Hindlimb muscle (tissue), 1 donor: Measurements from ENCODE around the gene IL1RN. TPM values are rescaled to one million over a fixed set of nuclear protein-coding genes. Genes with fewer than 3 reads are reported as not detected.
"Not testable (repeated sequence)": the region's sequence is repeated elsewhere in the genome, so short reads cannot be mapped to it uniquely, and the experiment has no call there.

Experiments
- DNase-seq: peaks from one replicate; pipeline ENCODE4 v3.0.0-alpha.2; 2013
- polyA plus RNA-seq: library from polyadenylated mRNA; unstranded; fragments of 120-200 nt; gene quantifications from one replicate; pipeline ENCODE4 v1.2.1, GENCODE V29; 2013; ENCODE audit not compliant: insufficient read length

IL1RN gene, protein sequence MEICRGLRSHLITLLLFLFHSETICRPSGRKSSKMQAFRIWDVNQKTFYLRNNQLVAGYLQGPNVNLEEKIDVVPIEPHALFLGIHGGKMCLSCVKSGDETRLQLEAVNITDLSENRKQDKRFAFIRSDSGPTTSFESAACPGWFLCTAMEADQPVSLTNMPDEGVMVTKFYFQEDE
- 1.9 TPM for polyA plus RNA-seq

- DNase-seq = no peak
Observed at GRCh38 chr2:113126845-113127645, at the start of gene IL1RN. Gene IL1RN, plus strand, starts transcription at chr2:113127598. Its CDS starts 27 bp downstream, at chr2:113127625.

GRCh38 chr2:113077921-113078320 is 49.5 kb upstream of the IL1RN start:
- no peak for DNase-seq

GRCh38 chr2:113078350-113078839 is 49.0 kb upstream of the IL1RN start:
- DNase-seq = no peak

DNA sequence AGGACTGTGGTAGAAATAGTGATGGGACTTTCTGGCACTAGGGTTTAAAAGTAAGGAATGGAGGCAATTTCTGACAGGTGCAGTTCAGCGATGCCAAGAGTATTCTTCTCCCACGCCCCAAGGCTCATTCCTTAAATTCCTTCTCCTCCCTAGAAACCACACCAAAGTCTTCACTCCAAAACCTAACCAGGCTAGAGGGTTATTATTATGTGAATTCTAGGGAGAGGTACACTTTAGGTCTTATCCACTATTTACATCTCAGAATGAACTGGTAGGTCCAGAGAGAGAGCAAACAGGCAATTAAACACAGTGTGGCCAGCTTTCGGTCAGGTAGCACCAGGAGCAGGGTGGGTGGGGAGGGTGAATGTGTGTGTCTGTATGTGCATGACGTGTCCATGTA is 48.3 kb upstream of the IL1RN start:
- DNase-seq = no peak

DNA sequence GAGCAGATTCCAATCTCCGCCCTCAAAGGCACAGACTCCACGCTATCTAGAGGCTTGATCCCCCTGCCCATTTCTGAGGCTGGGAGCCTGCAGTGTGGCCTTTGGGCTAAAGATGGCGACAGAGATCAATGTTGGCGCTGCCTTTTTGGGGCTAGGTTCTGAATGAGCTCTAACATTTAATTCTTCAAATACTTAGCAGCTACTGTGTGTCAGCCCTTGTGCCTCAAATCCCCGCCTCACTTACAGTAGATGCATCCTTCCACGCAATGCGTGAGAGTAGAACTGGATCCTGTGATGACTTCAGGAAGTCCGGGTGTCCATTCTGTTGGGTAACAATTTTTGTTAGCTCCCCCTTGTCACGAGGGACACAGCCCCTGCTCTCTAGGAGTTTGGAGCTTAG is 47.3 kb upstream of the IL1RN start:
- DNase-seq = peak; percentile 11

DNA sequence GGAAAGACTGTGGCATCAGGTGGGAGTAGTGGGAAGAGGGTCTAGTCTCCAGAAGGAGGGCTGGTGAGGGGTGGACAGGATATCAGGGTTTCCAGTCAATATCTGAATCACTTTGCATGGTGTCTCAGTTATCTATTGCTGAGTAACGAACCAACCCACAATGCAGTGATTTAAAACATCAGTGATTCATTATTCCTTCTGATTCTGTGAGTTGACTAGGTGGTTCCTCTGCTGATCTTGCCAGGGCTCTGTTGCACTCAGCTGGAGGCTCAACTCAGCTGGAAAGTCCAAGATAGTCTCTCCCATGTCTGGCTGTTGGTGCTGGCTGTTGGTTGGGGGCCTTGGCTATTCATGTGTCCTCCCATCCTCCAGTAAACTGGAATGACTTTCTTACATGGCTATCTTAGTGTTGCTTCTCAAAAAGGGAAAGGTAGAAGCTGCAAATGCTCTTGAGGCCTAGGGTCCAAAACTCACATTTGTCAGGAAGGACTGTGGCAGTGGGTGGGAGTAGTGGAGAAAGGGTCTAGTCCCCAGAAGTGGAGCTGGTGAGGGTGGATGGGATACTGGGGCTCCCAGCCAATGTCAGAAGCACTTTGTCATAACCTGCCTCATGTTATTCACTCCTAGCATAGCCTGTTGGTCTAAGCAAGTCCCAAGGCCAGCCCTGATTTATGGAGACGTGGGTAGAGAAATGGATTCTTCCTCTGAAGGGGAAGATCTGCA is 45.7 kb upstream of the IL1RN start:
- DNase-seq = no peak

GRCh38 chr2:113083296-113083695 is 44.1 kb upstream of the IL1RN start:
- DNase-seq = no peak

GRCh38 chr2:113084249-113085000 is 43.0 kb upstream of the IL1RN start:
- DNase-seq = no peak

GRCh38 chr2:113085542-113085941 is 41.9 kb upstream of the IL1RN start:
- no peak for DNase-seq

DNA sequence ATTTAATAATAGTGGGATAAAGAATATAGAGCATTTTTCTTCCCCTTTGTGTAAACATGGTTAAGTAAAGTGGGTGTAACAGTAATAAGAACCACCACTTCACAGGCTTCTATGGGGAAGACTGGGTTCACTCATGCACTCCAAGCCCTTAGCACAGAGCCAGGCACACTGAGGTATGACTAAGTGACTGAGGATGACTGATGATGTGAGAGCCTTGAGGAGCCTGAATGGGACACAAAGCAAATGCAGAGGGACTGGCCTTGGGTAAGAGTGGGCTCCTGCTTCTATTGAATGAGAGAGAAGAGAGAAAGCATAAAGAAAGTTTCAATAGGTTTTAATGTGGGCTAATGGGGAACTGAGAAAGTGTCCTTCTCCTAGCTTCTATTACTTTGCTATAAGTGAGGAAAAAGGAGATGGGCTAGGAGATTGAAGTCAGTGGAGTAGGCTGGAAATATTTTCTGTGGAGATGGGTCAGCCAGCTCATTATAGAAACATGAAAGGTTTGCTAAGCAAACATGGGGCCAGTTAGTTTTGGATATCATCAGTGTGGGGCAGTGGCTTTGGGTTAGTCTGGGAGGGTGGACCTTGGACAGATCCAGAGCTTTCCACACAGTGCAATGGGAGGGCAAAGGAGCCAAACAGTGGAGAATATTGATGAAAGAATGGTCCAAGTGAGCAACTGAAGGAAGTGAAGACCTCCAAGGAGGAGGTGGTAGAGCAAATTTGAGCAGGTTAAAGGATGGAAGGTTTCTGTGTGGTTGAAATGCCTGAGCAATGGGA is 39.0 kb upstream of the IL1RN start:
- DNase-seq = no peak

GRCh38 chr2:113089916-113090315 is 37.5 kb upstream of the IL1RN start:
- no peak for DNase-seq

- no peak for DNase-seq
Observed at GRCh38 chr2:113091231-113091896, 36.0 kb upstream of the IL1RN start.

- DNase-seq = no peak
Observed at GRCh38 chr2:113092864-113093612, 34.4 kb upstream of the IL1RN start.

DNA sequence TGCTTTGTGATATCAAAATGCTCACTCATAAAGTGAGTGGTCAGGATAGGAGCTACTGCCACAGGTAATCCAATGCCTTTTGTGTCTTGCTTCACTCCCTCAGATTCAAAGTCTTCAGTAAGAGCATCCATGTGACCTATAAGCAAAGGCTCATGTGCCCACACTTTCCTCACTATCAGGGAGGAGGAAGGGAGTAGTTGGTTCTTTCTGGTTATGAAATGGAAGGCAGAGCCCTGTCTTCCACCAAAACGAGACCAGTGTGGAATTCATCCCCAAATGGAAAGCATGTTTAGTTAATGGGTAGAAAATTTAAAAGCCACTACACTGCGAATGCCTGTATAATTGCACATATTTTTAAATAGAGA is 33.8 kb upstream of the IL1RN start:
- DNase-seq = no peak

DNA sequence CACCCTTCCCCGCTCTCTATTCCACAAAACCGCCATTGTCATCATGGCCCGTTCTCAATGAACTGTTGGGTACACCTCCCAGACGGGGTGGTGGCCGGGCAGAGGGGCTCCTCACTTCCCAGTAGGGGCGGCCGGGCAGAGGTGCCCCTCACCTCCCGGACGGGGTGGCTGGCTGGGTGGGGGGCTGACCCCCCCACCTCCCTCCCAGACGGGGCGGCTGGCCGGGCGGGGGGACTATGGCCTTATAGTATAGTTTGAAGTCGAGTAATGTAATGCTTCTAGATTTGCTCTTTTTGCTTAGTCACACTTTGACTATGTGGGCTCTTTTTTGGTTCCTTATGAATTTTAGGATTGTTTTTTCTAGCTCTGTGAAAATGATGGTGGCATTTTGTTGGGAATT is 31.1 kb upstream of the IL1RN start:
- not testable (repeated sequence) for DNase-seq

GRCh38 chr2:113096842-113097618 is 30.4 kb upstream of the IL1RN start:
- not testable (repeated sequence) for DNase-seq

- DNase-seq = no peak
Observed at GRCh38 chr2:113098041-113098440, 29.4 kb upstream of the IL1RN start.

- DNase-seq = no peak
Observed at GRCh38 chr2:113098532-113098931, 28.9 kb upstream of the IL1RN start.

- DNase-seq = no peak
Observed at GRCh38 chr2:113102133-113102532, 25.3 kb upstream of the IL1RN start.

DNA sequence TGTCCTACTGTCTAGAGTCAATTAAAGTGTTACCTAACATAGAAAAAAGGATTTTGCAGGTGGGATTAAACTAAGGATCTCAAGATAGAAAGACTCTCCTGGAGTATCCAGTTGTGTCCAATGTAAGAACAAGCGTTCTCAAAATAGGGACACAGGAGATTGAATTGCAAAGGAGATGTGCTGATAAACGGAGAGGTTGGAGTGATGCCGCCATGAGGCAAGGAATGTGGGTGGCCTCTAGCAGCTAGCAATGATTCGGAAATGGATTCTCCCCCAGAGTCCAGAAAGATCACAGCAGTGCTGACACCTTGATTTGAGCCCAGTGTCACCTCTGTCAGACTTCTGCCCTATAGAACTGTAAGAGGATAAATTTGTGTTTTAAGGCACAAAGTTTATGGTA is 24.1 kb upstream of the IL1RN start:
- DNase-seq = no peak
